Liver (tissue), 9 donors: ENCODE results near the gene RICTOR. TPM values are rescaled to one million over a fixed set of nuclear protein-coding genes. Genes with fewer than 3 reads are reported as not detected.

Experiments used
- DNase-seq: peaks from one replicate; pipeline ENCODE4 v3.0.0-alpha.2; 2017; ENCODE audit warnings: low spot score
- H3K27ac ChIP-seq, 2 donors: one replicate each; pipeline ENCODE4 v1.7.0; 2013; ENCODE audit warnings: inconsistent platforms in 2 of 2, low read length in 2 of 2, control low read depth in 1 of 2, low read depth in 1 of 2, mild to moderate bottlenecking in 1 of 2
- H3K27me3 ChIP-seq, 4 donors: one replicate each; pipeline versions ENCODE4 v1.6.1 to v1.7.0; 2013; ENCODE audit warnings: low read length in 3 of 4, inconsistent platforms in 1 of 4, mild to moderate bottlenecking in 1 of 4, moderate library complexity in 1 of 4; ENCODE audit not compliant: control insufficient read depth in 4 of 4, insufficient read depth in 4 of 4
- H3K36me3 ChIP-seq, 4 donors: one replicate each; pipeline versions ENCODE4 v1.6.1 to v1.7.0; 2013; ENCODE audit warnings: low read length in 3 of 4, mild to moderate bottlenecking in 3 of 4, low read depth in 1 of 4, moderate library complexity in 1 of 4; ENCODE audit not compliant: control insufficient read depth in 4 of 4, insufficient read depth in 3 of 4
- H3K4me1 ChIP-seq, 4 donors: one replicate each; pipeline versions ENCODE4 v1.6.1 to v1.7.0; 2013; ENCODE audit warnings: low read length in 3 of 4, mild to moderate bottlenecking in 3 of 4, moderate library complexity in 1 of 4; ENCODE audit not compliant: control insufficient read depth in 4 of 4, insufficient read depth in 4 of 4
- H3K4me3 ChIP-seq, 3 donors: one replicate each; pipeline versions ENCODE4 v1.6.1 to v1.7.0; 2013; ENCODE audit warnings: low read length in 3 of 3, control low read depth in 1 of 3, low read depth in 1 of 3, mild to moderate bottlenecking in 1 of 3
- H3K9ac ChIP-seq, 2 donors: one replicate each; pipeline ENCODE4 v1.7.0; 2013; ENCODE audit warnings: low read length in 2 of 2, mild to moderate bottlenecking in 2 of 2, moderate library complexity in 2 of 2, control low read depth in 1 of 2, low read depth in 1 of 2
- H3K9me3 ChIP-seq, 4 donors: one replicate each; pipeline versions ENCODE4 v1.6.1 to v1.7.0; 2013; ENCODE audit warnings: low read length in 3 of 4; ENCODE audit not compliant: control insufficient read depth in 4 of 4
- ATF3 ChIP-seq: IDR thresholded peaks from 2 replicates; pipeline ENCODE4 v1.6.1; 2016; ENCODE audit warnings: antibody characterized with exemption
- CTCF ChIP-seq: fragments of 150-350 bp; IDR thresholded peaks from 2 replicates; pipeline ENCODE4 v1.5.1; 2017; ENCODE audit warnings: improper control_type of control experiment, low read depth, low read length; ENCODE audit not compliant: missing input control
- EGR1 ChIP-seq, 2 donors: IDR thresholded peaks; 2 replicates each; pipeline ENCODE4 v1.6.1; 2016 to 2018; ENCODE audit warnings: antibody characterized with exemption in 2 of 2, low read depth in 2 of 2
- FOXA1 ChIP-seq: IDR thresholded peaks from 2 replicates; pipeline ENCODE4 v1.6.1; 2016; ENCODE audit warnings: antibody characterized with exemption
- FOXA2 ChIP-seq: IDR thresholded peaks from 2 replicates; pipeline ENCODE4 v1.6.1; 2016; ENCODE audit warnings: antibody characterized with exemption
- GABPA ChIP-seq, 2 donors: IDR thresholded peaks in 1 of 2; conservative IDR thresholded peaks in 1 of 2; 2 replicates each; pipeline ENCODE4 v1.6.1; 2016; ENCODE audit warnings: antibody characterized with exemption in 2 of 2, mild to moderate bottlenecking in 1 of 2, moderate library complexity in 1 of 2
- HNF4A ChIP-seq, 2 donors: conservative IDR thresholded peaks; 2 replicates each; pipeline ENCODE4 v1.6.1; 2016; ENCODE audit warnings: antibody characterized with exemption in 2 of 2, mild to moderate bottlenecking in 2 of 2
- HNF4G ChIP-seq: IDR thresholded peaks from 2 replicates; pipeline ENCODE4 v1.6.1; 2016; ENCODE audit warnings: antibody characterized with exemption
- JUND ChIP-seq, 2 donors: IDR thresholded peaks; 2 replicates each; pipeline ENCODE4 v1.6.1; 2016; ENCODE audit warnings: antibody characterized with exemption in 2 of 2
- MAX ChIP-seq: IDR thresholded peaks from 2 replicates; pipeline ENCODE4 v1.6.1; 2016; ENCODE audit warnings: antibody characterized with exemption
- RXRA ChIP-seq, 2 donors: IDR thresholded peaks; 2 replicates each; pipeline ENCODE4 v1.6.1; 2017 to 2018; ENCODE audit warnings: antibody characterized with exemption in 2 of 2, mild to moderate bottlenecking in 1 of 2
- SP1 ChIP-seq: IDR thresholded peaks from 2 replicates; pipeline ENCODE4 v1.6.1; 2018; ENCODE audit warnings: antibody characterized with exemption, mild to moderate bottlenecking
- YY1 ChIP-seq: IDR thresholded peaks from 2 replicates; pipeline ENCODE4 v1.6.1; 2016; ENCODE audit warnings: antibody characterized with exemption, mild to moderate bottlenecking
- WGBS: extraction: QIAGEN DNeasy Blood & Tissue Kit; methylation state at CpG from one replicate; pipeline ENCODE4 v1.1.7; 2013; 5-methylcytosine and 5-hydroxymethylcytosine counted together
- polyA plus RNA-seq, 2 donors: library from polyadenylated mRNA; stranded (reverse) in 1 of 2; unstranded in 1 of 2; fragments of 200-250 nt in 1 of 2; fragments of >200 nt in 1 of 2; fragmentation: Nextera tagmentation in 1 of 2; extraction: Ambion mirVana in 1 of 2; gene quantifications; one replicate each; pipeline versions ENCODE4 v1.2.1 to v1.2.3, GENCODE V29; 2013 to 2015
- total RNA-seq, 2 donors: library from RNA; depleted of rRNA; stranded (reverse); fragments of >200 nt; gene quantifications; one replicate each; pipeline ENCODE4 v1.2.3, GENCODE V29; 2014
- TF ChIP-seq, protein P1 (sequence below): IDR thresholded peaks from 2 replicates; pipeline ENCODE4 v1.6.1; 2016; ENCODE audit warnings: antibody characterized with exemption, mild to moderate bottlenecking
- TF ChIP-seq, protein P2 (sequence below): IDR thresholded peaks from 2 replicates; pipeline ENCODE4 v1.6.1; 2016; ENCODE audit warnings: antibody characterized with exemption
- donor health status: healthy.
- donor health status: healthy.
- donor health status: healthy.
- donor health status: healthy.
- donor health status: healthy.

Gene RICTOR
- total and polyA plus RNA-seq, 4 donors = 2.1 to 24.0 (median 15.0) TPM

DNA sequence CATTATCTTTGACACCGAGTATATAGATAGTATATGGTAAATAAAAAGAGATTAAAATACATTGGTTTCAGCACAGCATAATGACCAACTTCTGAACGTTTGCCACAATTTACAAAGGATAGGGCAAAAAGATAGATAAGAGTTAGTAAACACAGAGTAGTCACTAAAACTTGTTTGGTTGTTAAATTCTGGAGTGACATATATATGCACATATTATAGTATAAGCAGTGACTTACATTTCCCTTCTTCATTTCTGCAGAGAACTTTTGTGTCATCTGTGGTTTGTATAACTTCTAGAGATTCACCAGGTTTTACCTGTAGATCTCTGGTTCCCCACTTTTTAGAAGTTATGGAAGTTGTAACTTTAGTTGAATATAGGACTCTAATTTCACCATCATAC lies 44.4 kb upstream of the RICTOR start:
- no peaks in the 10 kb centered on the region for H3K4me1 ChIP-seq
- H3K27me3 ChIP-seq = peaks cover 0 to 6% (median 0%) of the 10 kb centered on the region in 4 donors
- no peak overlapping the region for H3K4me3 ChIP-seq
- H3K27ac ChIP-seq = no peak overlapping the region
- no peaks in the 10 kb centered on the region for H3K9me3 ChIP-seq
- H3K9ac ChIP-seq = no peak overlapping the region
- no peak for DNase-seq
- WGBS = 47% methylated on average over 2 of the region's 2 CpGs
- no peaks in the 10 kb centered on the region for H3K36me3 ChIP-seq
- TF ChIP-seq ATF3 (no peak), EGR1 (IDR thresholded peaks at IDR 0.05; ENCODE audit: low read depth in 2 of 2) (no peak), MAX (no peak), HNF4G (no peak)

GRCh38 chr5:39117401-39117800 lies 43.2 kb upstream of the RICTOR start:
- no peak for DNase-seq
- Histone ChIP-seq H3K27ac (no peak overlapping the region), H3K9me3 (no peaks in the 10 kb centered on the region), H3K27me3 (peaks cover 0 to 6% (median 0%) of the 10 kb centered on the region in 4 donors), H3K9ac (no peak overlapping the region), H3K4me3 (no peak overlapping the region), H3K4me1 (no peaks in the 10 kb centered on the region), H3K36me3 (no peaks in the 10 kb centered on the region)
- TF ChIP-seq ATF3 (no peak), FOXA2 (no peak), HNF4A (conservative IDR thresholded peaks at IDR 0.05) (no peak), CTCF (no peak), EGR1 (IDR thresholded peaks at IDR 0.05; ENCODE audit: low read depth in 2 of 2) (no peak), SP1 (no peak), RXRA (IDR thresholded peaks at IDR 0.05) (no peak), GABPA (IDR thresholded peaks at IDR 0.05 in 1 of 2, conservative IDR thresholded peaks at IDR 0.05 in 1 of 2) (no peak), FOXA1 (no peak), JUND (IDR thresholded peaks at IDR 0.05) (no peak), MAX (no peak), YY1 (no peak), HNF4G (no peak)
- TF ChIP-seq, protein P1, sequence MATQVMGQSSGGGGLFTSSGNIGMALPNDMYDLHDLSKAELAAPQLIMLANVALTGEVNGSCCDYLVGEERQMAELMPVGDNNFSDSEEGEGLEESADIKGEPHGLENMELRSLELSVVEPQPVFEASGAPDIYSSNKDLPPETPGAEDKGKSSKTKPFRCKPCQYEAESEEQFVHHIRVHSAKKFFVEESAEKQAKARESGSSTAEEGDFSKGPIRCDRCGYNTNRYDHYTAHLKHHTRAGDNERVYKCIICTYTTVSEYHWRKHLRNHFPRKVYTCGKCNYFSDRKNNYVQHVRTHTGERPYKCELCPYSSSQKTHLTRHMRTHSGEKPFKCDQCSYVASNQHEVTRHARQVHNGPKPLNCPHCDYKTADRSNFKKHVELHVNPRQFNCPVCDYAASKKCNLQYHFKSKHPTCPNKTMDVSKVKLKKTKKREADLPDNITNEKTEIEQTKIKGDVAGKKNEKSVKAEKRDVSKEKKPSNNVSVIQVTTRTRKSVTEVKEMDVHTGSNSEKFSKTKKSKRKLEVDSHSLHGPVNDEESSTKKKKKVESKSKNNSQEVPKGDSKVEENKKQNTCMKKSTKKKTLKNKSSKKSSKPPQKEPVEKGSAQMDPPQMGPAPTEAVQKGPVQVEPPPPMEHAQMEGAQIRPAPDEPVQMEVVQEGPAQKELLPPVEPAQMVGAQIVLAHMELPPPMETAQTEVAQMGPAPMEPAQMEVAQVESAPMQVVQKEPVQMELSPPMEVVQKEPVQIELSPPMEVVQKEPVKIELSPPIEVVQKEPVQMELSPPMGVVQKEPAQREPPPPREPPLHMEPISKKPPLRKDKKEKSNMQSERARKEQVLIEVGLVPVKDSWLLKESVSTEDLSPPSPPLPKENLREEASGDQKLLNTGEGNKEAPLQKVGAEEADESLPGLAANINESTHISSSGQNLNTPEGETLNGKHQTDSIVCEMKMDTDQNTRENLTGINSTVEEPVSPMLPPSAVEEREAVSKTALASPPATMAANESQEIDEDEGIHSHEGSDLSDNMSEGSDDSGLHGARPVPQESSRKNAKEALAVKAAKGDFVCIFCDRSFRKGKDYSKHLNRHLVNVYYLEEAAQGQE = no peak
- TF ChIP-seq, protein P2, sequence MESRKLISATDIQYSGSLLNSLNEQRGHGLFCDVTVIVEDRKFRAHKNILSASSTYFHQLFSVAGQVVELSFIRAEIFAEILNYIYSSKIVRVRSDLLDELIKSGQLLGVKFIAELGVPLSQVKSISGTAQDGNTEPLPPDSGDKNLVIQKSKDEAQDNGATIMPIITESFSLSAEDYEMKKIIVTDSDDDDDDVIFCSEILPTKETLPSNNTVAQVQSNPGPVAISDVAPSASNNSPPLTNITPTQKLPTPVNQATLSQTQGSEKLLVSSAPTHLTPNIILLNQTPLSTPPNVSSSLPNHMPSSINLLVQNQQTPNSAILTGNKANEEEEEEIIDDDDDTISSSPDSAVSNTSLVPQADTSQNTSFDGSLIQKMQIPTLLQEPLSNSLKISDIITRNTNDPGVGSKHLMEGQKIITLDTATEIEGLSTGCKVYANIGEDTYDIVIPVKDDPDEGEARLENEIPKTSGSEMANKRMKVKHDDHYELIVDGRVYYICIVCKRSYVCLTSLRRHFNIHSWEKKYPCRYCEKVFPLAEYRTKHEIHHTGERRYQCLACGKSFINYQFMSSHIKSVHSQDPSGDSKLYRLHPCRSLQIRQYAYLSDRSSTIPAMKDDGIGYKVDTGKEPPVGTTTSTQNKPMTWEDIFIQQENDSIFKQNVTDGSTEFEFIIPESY = no peak
- WGBS = 72% methylated on average over 2 of the region's 2 CpGs
